Right atrium auricular region (tissue), 2 donors: ENCODE measurements around the gene CACNA1F. TPM values are rescaled to one million over a fixed set of nuclear protein-coding genes. Genes with fewer than 3 reads are reported as not detected.

Experiments
- DNase-seq: peaks from one replicate; pipeline ENCODE4 v3.0.0-alpha.2; 2019; ENCODE audit warnings: low spot score
- H3K27ac ChIP-seq, 2 donors: fragments of 200-600 bp; sonication (generic); 1 replicate in 1 of 2; 2 replicates in 1 of 2; pipeline ENCODE4 v1.5.1; 2016 to 2019
- H3K27me3 ChIP-seq, 2 donors: fragments of 200-600 bp; sonication (generic); one replicate each; pipeline versions ENCODE4 v1.5.1 to v1.6.0; 2017 to 2019
- H3K36me3 ChIP-seq: fragments of 200-600 bp; sonication (generic); one replicate; pipeline ENCODE4 v1.5.1; 2016
- H3K4me1 ChIP-seq, 2 donors: fragments of 200-600 bp; sonication (generic); one replicate each; pipeline versions ENCODE4 v1.5.1 to v1.6.0; 2017 to 2019
- H3K4me3 ChIP-seq, 2 donors: fragments of 200-600 bp; sonication (generic); 1 replicate in 1 of 2; 2 replicates in 1 of 2; pipeline ENCODE4 v1.5.1; 2017 to 2019; ENCODE audit warnings: mild to moderate bottlenecking in 1 of 2, moderate library complexity in 1 of 2
- H3K9me3 ChIP-seq, 2 donors: fragments of 200-600 bp; sonication (generic); one replicate each; pipeline ENCODE4 v1.5.1; 2019
- total RNA-seq, 2 donors: library from RNA; depleted of rRNA; stranded (reverse); fragments of >200 nt; gene quantifications; one replicate each; pipeline ENCODE4 v1.1.0, GENCODE V29; 2016
- TF ChIP-seq, protein P1 (sequence below), 2 donors: fragments of 200-600 bp; sonication (generic); IDR thresholded peaks; one replicate each; pipeline ENCODE4 v1.5.1; 2019; ENCODE audit warnings: antibody characterized with exemption in 2 of 2

CACNA1F gene
- total RNA-seq, 2 donors from 2014 or later: 0.08 to 0.11 TPM

DNA sequence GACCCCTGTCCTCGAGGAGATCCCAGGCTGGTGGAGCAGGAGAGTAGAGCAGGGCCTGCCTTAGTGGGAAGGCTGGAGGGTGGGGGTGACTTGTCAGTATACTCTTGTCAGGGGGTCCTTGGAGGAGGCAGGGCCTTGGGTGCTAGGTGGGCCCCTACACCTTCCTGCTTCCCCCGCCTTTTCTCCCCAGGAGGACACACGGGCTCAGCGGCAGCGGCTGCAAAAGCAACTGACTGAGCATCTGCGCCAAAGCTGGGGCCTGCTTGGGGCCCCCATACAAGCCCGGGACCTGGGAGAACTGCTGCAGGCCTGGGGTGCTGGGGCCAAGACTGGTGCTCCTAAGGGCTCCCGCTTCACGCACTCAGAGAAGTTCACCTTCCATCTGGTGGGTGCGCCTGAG, 13.4 kb upstream of the CACNA1F start:
- no peak overlapping the region for H3K4me3 ChIP-seq
- H3K27ac ChIP-seq: no peak overlapping the region
- no peaks in the 10 kb centered on the region for H3K9me3 ChIP-seq
- H3K27me3 ChIP-seq: no peaks in the 10 kb centered on the region
- peaks cover 34% of the 10 kb centered on the region for H3K36me3 ChIP-seq
- no peaks in the 10 kb centered on the region for H3K4me1 ChIP-seq
- no peak for DNase-seq
- TF ChIP-seq, protein P1, sequence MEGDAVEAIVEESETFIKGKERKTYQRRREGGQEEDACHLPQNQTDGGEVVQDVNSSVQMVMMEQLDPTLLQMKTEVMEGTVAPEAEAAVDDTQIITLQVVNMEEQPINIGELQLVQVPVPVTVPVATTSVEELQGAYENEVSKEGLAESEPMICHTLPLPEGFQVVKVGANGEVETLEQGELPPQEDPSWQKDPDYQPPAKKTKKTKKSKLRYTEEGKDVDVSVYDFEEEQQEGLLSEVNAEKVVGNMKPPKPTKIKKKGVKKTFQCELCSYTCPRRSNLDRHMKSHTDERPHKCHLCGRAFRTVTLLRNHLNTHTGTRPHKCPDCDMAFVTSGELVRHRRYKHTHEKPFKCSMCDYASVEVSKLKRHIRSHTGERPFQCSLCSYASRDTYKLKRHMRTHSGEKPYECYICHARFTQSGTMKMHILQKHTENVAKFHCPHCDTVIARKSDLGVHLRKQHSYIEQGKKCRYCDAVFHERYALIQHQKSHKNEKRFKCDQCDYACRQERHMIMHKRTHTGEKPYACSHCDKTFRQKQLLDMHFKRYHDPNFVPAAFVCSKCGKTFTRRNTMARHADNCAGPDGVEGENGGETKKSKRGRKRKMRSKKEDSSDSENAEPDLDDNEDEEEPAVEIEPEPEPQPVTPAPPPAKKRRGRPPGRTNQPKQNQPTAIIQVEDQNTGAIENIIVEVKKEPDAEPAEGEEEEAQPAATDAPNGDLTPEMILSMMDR (IDR thresholded peaks at IDR 0.05): no peak

- H3K4me3 ChIP-seq: no peak overlapping the region
- no peaks in the 10 kb centered on the region for H3K27me3 ChIP-seq
- H3K9me3 ChIP-seq: no peaks in the 10 kb centered on the region
- H3K27ac ChIP-seq: no peak overlapping the region
- no peaks in the 10 kb centered on the region for H3K4me1 ChIP-seq
- peaks cover 29% of the 10 kb centered on the region for H3K36me3 ChIP-seq
- TF ChIP-seq, protein P1 (IDR thresholded peaks at IDR 0.05): no peak
- no peak for DNase-seq
These were observed 11.1 kb upstream of the CACNA1F start for GRCh38 chrX:49244207-49244606.

GRCh38 chrX:49243166-49243565, 10.0 kb upstream of the CACNA1F start:
- peaks cover 19% of the 10 kb centered on the region for H3K36me3 ChIP-seq
- TF ChIP-seq, protein P1 (IDR thresholded peaks at IDR 0.05): no peak
- no peak overlapping the region for H3K27ac ChIP-seq
- no peaks in the 10 kb centered on the region for H3K4me1 ChIP-seq
- DNase-seq: no peak
- H3K27me3 ChIP-seq: no peaks in the 10 kb centered on the region
- H3K4me3 ChIP-seq: no peak overlapping the region
- no peaks in the 10 kb centered on the region for H3K9me3 ChIP-seq

- no peaks in the 10 kb centered on the region for H3K4me1 ChIP-seq
- H3K36me3 ChIP-seq: peaks cover 19% of the 10 kb centered on the region
- TF ChIP-seq, protein P1 (IDR thresholded peaks at IDR 0.05): no peak
- no peak overlapping the region for H3K4me3 ChIP-seq
- no peaks in the 10 kb centered on the region for H3K27me3 ChIP-seq
- no peaks in the 10 kb centered on the region for H3K9me3 ChIP-seq
- DNase-seq: no peak
- no peak overlapping the region for H3K27ac ChIP-seq
These were observed 9.5 kb upstream of the CACNA1F start for GRCh38 chrX:49242545-49243066.

GRCh38 chrX:49238735-49239134, 5.6 kb upstream of the CACNA1F start:
- TF ChIP-seq, protein P1 (IDR thresholded peaks at IDR 0.05): no peak
- no peak overlapping the region for H3K4me3 ChIP-seq

GRCh38 chrX:49237060-49237459, 3.9 kb upstream of the CACNA1F start:
- no peak for DNase-seq
- no peaks in the 10 kb centered on the region for H3K9me3 ChIP-seq
- no peaks in the 10 kb centered on the region for H3K36me3 ChIP-seq
- H3K27ac ChIP-seq: no peak overlapping the region
- no peaks in the 10 kb centered on the region for H3K27me3 ChIP-seq
- no peak overlapping the region for H3K4me3 ChIP-seq
- TF ChIP-seq, protein P1 (IDR thresholded peaks at IDR 0.05): no peak
- H3K4me1 ChIP-seq: no peaks in the 10 kb centered on the region

More at GRCh38 chrX:49238735-49239134, 5.6 kb upstream of the CACNA1F start:
- Histone ChIP-seq H3K36me3 (peaks cover 6% of the 10 kb centered on the region), H3K9me3 (no peaks in the 10 kb centered on the region), H3K27ac (no peak overlapping the region), H3K4me1 (no peaks in the 10 kb centered on the region), H3K27me3 (no peaks in the 10 kb centered on the region)
- DNase-seq: no peak
